Measurements from ENCODE around the gene GNGT1.

Gene GNGT1

GRCh38 chr7:93906267-93906666 lies at the start of gene GNGT1:
Gene GNGT1, plus strand, starts transcription at chr7:93906567. Its CDS starts 180 bp downstream, at chr7:93906747.
- DNase-seq (ENCODE audit: low spot score): no peak
- in situ Hi-C loops (cut with MboI; ENCODE audit: low pct_unique_long_range_greater_than_20kb, low sequenced_read_pairs, unreplicated experiment): loop anchor here (10.0 kb wide), 1 partner anchor 179 kb away; no protein-coding TSS in a partner anchor
- no peak for TF ChIP-seq CTCF (IDR thresholded peaks at IDR 0.05; ENCODE audit: extremely low read depth, insufficient read depth, missing control alignments)

GRCh38 chr7:93858857-93859256 lies 47.5 kb upstream of the GNGT1 start:
- in situ Hi-C loops (cut with MboI; ENCODE audit: low pct_unique_long_range_greater_than_20kb, low sequenced_read_pairs, unreplicated experiment): no loop called here
- TF ChIP-seq CTCF (IDR thresholded peaks at IDR 0.05; ENCODE audit: extremely low read depth, insufficient read depth, missing control alignments): no peak
- DNase-seq (ENCODE audit: low spot score): no peak

GRCh38 chr7:93860261-93860660 lies 46.1 kb upstream of the GNGT1 start:
- no peak for TF ChIP-seq CTCF (IDR thresholded peaks at IDR 0.05; ENCODE audit: extremely low read depth, insufficient read depth, missing control alignments)
- DNase-seq (ENCODE audit: low spot score): no peak
- in situ Hi-C loops (cut with MboI; ENCODE audit: low pct_unique_long_range_greater_than_20kb, low sequenced_read_pairs, unreplicated experiment): no loop called here

GRCh38 chr7:93861325-93861949 lies 44.9 kb upstream of the GNGT1 start:
- DNase-seq (ENCODE audit: low spot score): no peak
- in situ Hi-C loops (cut with MboI; ENCODE audit: low pct_unique_long_range_greater_than_20kb, low sequenced_read_pairs, unreplicated experiment): no loop called here
- TF ChIP-seq CTCF (IDR thresholded peaks at IDR 0.05; ENCODE audit: extremely low read depth, insufficient read depth, missing control alignments): no peak

- in situ Hi-C loops (cut with MboI; ENCODE audit: low pct_unique_long_range_greater_than_20kb, low sequenced_read_pairs, unreplicated experiment): no loop called here
- no peak for DNase-seq (ENCODE audit: low spot score)
- TF ChIP-seq CTCF (IDR thresholded peaks at IDR 0.05; ENCODE audit: extremely low read depth, insufficient read depth, missing control alignments): no peak
These were observed 43.7 kb upstream of the GNGT1 start for GRCh38 chr7:93862651-93863050.

- in situ Hi-C loops (cut with MboI; ENCODE audit: low pct_unique_long_range_greater_than_20kb, low sequenced_read_pairs, unreplicated experiment): no loop called here
- DNase-seq (ENCODE audit: low spot score): no peak
- no peak for TF ChIP-seq CTCF (IDR thresholded peaks at IDR 0.05; ENCODE audit: extremely low read depth, insufficient read depth, missing control alignments)
These were observed 39.5 kb upstream of the GNGT1 start for GRCh38 chr7:93866886-93867285.

All from GM13977 (cell line).